Measurements from ENCODE around the gene MTMR1. TPM values are rescaled to one million over a fixed set of nuclear protein-coding genes. Genes with fewer than 3 reads are reported as not detected.

MTMR1 gene
- polyA plus RNA-seq, 1 donor from 2014 or later = 34.7 TPM

GRCh38 chrX:150700107-150700506 lies 6.9 kb downstream of the MTMR1 start:
- TF ChIP-seq EZH2 (IDR thresholded peaks at IDR 0.05; ENCODE audit: borderline replicate concordance, insufficient read depth, low read length, poor library complexity, severe bottlenecking) (no peak), TAF1 (IDR thresholded peaks at IDR 0.05; ENCODE audit: low read depth) (no peak), RAD21 (conservative IDR thresholded peaks at IDR 0.05) (no peak), REST (IDR thresholded peaks at IDR 0.05; ENCODE audit: borderline replicate concordance) (no peak), POLR2AphosphoS5 (IDR thresholded peaks at IDR 0.05) (no peak), SMC3 (conservative IDR thresholded peaks at IDR 0.05; ENCODE audit: poor library complexity) (no peak), EP300 (conservative IDR thresholded peaks at IDR 0.05; ENCODE audit: poor library complexity, severe bottlenecking) (no peak), MXI1 (conservative IDR thresholded peaks at IDR 0.05; ENCODE audit: poor library complexity, severe bottlenecking) (no peak), CTCF (IDR thresholded peaks at IDR 0.05; ENCODE audit: poor library complexity, severe bottlenecking) (no peak)
- Histone ChIP-seq H3K79me2 (replicated peaks; ENCODE audit: insufficient read depth, low read length) (no peaks in the 10 kb centered on the region), H2AFZ (ENCODE audit: low read depth, low read length) (no peak overlapping the region), H3F3A (ENCODE audit: insufficient read depth, low read length, poor library complexity, severe bottlenecking) (no peaks in the 10 kb centered on the region), H3K4me3 (ENCODE audit: low read length) (no peak overlapping the region), H3K9ac (ENCODE audit: low read length) (no peak overlapping the region), H3K27ac (ENCODE audit: low read length) (no peak overlapping the region), H3K4me2 (ENCODE audit: low read length) (no peak overlapping the region), H3K9me3 (ENCODE audit: low read length) (no peaks in the 10 kb centered on the region), H3K9me2 (ENCODE audit: insufficient read depth, low read length) (no peaks in the 10 kb centered on the region), H4K20me1 (ENCODE audit: insufficient read depth) (no peaks in the 10 kb centered on the region), H3K27me3 (ENCODE audit: insufficient read depth, low read depth, low read length) (no peaks in the 10 kb centered on the region), H3K36me3 (ENCODE audit: insufficient read depth, low read length) (no peaks in the 10 kb centered on the region)

GRCh38 chrX:150701377-150701776 lies 8.2 kb downstream of the MTMR1 start:
- Histone ChIP-seq H3K79me2 (replicated peaks; ENCODE audit: insufficient read depth, low read length) (no peaks in the 10 kb centered on the region), H3K4me3 (ENCODE audit: low read length) (no peak overlapping the region), H3K27ac (ENCODE audit: low read length) (no peak overlapping the region), H3K9ac (ENCODE audit: low read length) (no peak overlapping the region), H3K27me3 (ENCODE audit: insufficient read depth, low read depth, low read length) (no peaks in the 10 kb centered on the region), H3K36me3 (ENCODE audit: insufficient read depth, low read length) (no peaks in the 10 kb centered on the region), H3K4me2 (ENCODE audit: low read length) (no peak overlapping the region), H3K9me2 (ENCODE audit: insufficient read depth, low read length) (no peaks in the 10 kb centered on the region), H4K20me1 (ENCODE audit: insufficient read depth) (no peaks in the 10 kb centered on the region), H3F3A (ENCODE audit: insufficient read depth, low read length, poor library complexity, severe bottlenecking) (no peaks in the 10 kb centered on the region), H3K9me3 (ENCODE audit: low read length) (no peaks in the 10 kb centered on the region), H2AFZ (ENCODE audit: low read depth, low read length) (no peak overlapping the region)
- no peak for TF ChIP-seq SMC3 (conservative IDR thresholded peaks at IDR 0.05; ENCODE audit: poor library complexity)

All from neural cell (in vitro differentiated cells).